SK-MEL-5 (cell line): ENCODE results near the gene SPATA32. TPM values are rescaled to one million over a fixed set of nuclear protein-coding genes. Genes with fewer than 3 reads are reported as not detected.
"Not testable (repeated sequence)": the region's sequence is repeated elsewhere in the genome, so short reads cannot be mapped to it uniquely, and the experiment has no call there.

Source experiments
- DNase-seq: peaks from one replicate; pipeline ENCODE4 v3.0.0-alpha.2; 2016; ENCODE audit warnings: low read depth, low spot score
- in situ Hi-C: cut with HindIII; loops from 2 replicates; pipeline ENCODE4 v1.10.0; 2016; ENCODE audit warnings: low sequenced_read_pairs, high pct_unique_total_duplicates, low pct_unique_long_range_greater_than_20kb
- total RNA-seq: library from RNA; depleted of rRNA; stranded (reverse); fragments of >200 nt; shearing (Covaris generic); gene quantifications from 2 replicates; pipeline ENCODE4 v1.2.3, GENCODE V29; 2014

SPATA32 gene
- total RNA-seq, 1 experiment from 2014 or later = not detected

GRCh38 chr17:45260204-45260783 lies 1.6 kb downstream of the SPATA32 start:
- no peak for DNase-seq
- in situ Hi-C loops = no loop called here

DNA sequence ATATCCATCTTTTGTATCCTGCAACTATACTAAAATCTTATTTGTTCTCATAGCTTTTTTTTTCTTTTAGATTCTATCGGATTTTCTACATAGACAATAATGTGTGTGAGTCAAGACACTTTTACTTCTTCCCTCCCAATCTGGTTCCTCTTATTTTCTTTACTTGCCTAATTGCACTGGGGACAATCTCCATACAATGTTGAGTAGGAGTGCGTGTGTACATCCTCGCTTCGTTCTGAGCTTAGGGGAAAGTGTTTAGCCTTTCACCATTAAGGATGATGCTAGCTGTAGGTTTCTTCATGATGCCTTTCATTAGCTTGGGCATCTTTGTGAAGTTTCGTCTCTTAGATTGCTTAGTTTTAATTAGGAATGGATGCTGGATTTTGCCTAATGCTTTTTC lies 2.9 kb downstream of the SPATA32 start:
- DNase-seq = no peak
- in situ Hi-C loops = no loop called here

- in situ Hi-C loops = no loop called here
- DNase-seq = no peak
Observed at GRCh38 chr17:45257115-45257514, 4.8 kb downstream of the SPATA32 start.

GRCh38 chr17:45256114-45256966 lies 5.6 kb downstream of the SPATA32 start:
- DNase-seq = no peak
- in situ Hi-C loops = no loop called here

GRCh38 chr17:45255358-45255757 lies 6.5 kb downstream of the SPATA32 start:
- no peak for DNase-seq
- in situ Hi-C loops = no loop called here

DNA sequence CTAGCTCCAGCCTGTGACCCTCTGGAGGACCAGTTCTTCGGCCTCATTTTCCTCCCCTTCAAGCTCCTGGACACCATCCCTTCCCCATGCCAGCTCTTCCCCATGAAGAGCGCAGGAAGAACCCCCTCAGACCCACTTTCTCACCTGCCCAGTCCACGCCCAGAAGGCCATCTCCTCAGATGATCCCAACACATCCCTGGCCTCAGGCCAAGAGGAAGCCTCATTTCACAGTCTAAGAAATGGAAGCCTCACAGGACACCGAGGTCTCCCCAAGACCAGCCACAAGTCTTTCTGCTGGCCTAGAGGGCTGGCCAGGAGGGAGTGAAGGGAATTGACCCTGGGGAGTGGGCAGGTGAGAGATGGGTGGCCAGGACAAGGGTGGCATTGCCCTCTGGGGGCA lies 8.0 kb downstream of the SPATA32 start:
- no peak for DNase-seq
- in situ Hi-C loops = no loop called here

- DNase-seq, in situ Hi-C loops: not testable (repeated sequence)
Observed at GRCh38 chr17:45253237-45253636, 8.7 kb downstream of the SPATA32 start.

- no peak for DNase-seq
- in situ Hi-C loops = no loop called here
Observed at GRCh38 chr17:45251931-45252330, 10.0 kb downstream of the SPATA32 start.

- peak; percentile 18 for DNase-seq
- in situ Hi-C loops = no loop called here
Observed at GRCh38 chr17:45248132-45248957, 13.5 kb downstream of the SPATA32 start.

DNA sequence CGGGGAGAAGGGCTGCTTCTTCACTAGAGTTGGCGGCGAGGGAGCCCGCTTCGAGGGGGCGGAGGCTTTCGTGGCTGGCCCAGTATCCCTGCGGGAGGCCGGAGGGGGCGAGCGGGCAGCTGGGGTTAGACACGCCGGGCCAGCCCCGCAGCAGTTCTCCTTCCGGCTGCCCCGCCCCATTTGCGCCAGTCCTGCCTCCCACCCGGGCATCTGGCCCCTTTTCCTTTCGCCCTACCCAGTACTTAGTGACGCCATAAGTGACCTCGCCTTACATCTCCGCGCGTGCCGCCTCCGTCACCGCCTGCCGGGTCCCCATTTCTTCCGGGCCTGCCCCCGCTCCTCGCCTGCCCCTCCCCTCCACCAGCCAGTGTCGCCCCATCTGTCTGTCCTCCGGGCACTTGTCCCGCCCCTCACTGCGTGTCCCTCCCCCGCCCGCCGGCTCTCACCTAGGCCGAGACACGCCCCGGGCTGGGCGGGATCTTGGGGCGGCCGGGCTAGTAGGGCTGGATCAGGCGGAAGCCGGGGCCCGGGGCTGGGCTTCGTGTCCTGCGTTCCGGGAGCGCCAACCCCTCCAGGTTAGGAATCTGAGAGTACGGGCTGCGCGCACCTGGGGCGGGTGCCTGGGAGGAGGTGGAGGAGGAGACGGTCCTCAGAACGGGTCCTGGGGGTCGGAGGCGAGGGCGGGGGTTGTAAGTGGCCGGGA lies 14.3 kb downstream of the SPATA32 start:
- peak; percentile 89 for DNase-seq
- in situ Hi-C loops = no loop called here

DNA sequence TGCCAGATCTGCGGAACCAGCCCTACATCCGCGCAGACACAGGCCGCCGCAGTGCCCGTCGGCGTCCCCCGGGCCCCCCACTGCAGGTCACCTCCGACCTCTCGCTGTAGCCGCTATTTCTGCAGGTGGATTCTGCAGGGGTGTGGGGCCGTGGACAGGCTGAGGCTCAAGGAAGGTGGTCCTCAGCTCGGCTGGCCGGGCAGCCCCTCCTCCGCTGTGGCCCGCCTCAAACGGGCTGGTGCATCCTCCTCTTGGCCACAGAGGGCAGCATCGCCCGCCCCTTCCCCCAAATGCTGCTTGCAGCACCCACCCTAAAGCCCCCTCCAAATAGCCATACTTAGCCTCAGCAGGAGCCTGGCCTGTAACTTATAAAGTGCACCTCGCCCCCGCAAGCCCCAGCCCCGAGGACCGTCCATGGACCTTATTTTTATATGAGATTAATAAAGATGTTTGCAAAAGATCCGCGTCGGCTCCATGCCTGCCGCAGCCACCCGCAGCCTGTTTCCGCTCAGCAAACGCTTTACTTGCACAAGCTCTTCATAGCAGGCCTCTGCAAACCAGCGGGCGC lies 14.9 kb downstream of the SPATA32 start:
- DNase-seq = peak; percentile 45
- in situ Hi-C loops = no loop called here

DNA sequence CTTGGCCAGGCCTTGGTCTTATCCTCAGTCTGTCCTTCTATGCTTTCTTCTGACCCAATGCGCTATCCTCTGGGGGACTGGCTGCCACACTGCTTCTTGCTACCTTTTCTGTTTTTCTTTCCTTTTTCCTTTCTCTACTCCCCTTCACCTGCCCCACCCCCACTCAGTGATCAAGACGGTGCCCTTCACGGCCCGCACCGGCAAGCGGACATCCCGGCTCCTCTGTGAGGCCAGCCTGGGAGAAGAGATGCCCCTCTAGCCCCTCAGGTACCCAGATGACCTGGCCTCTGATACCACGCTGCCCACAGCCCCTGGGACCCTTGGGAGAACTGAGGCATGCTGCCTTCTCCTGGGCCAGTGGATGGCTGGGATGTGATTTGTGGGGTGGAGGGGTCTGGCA lies 15.6 kb downstream of the SPATA32 start:
- in situ Hi-C loops = no loop called here
- no peak for DNase-seq

DNA sequence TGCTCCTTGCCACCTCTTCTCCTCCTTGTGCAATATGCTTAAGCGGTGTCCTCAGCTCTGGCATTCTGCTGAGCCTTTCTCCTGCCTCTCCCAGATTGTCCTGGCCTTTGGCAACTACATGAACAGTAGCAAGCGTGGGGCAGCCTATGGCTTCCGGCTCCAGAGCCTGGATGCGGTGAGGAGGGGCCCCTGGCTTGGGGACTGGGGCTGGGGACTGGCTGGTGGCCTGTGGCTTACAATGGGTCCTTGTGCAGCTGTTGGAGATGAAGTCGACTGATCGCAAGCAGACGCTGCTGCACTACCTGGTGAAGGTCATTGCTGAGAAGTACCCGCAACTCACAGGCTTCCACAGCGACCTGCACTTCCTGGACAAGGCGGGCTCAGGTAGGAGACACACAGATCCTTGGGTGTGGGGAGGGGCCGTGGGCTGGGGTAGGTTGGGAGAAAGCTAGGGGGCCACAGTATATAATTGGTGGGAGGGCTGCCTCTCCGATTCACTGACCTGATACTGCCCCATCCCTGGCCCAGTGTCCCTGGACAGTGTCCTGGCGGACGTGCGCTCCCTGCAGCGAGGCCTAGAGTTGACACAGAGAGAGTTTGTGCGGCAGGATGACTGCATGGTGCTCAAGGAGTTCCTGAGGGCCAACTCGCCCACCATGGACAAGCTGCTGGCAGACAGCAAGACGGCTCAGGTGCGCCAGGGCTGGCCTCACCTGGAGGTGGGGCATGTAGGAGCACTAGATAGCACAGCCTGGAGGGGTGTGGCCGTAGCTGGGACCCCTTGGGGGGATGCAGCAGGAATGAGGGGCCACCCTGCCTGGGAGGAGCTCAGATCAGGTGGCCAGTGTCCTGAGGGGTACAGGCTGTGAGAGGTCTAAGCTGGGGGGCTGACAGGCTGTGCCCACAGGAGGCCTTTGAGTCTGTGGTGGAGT lies 16.9 kb downstream of the SPATA32 start:
- in situ Hi-C loops = no loop called here
- DNase-seq = no peak

DNA sequence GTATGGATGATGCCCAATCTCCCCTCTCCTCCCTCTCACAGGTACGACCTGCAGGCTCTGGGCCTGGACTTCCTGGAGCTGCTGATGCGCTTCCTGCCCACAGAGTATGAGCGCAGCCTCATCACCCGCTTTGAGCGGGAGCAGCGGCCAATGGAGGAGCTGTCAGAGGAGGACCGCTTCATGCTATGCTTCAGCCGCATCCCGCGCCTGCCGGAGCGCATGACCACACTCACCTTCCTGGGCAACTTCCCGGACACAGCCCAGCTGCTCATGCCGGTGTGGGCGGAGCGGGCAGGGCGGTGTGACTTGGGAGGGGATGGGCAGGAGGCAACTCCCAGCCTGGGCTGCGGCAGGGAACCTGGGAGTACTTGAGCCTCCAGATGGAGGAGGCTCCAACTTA lies 18.1 kb downstream of the SPATA32 start:
- no peak for DNase-seq
- in situ Hi-C loops = no loop called here

DNA sequence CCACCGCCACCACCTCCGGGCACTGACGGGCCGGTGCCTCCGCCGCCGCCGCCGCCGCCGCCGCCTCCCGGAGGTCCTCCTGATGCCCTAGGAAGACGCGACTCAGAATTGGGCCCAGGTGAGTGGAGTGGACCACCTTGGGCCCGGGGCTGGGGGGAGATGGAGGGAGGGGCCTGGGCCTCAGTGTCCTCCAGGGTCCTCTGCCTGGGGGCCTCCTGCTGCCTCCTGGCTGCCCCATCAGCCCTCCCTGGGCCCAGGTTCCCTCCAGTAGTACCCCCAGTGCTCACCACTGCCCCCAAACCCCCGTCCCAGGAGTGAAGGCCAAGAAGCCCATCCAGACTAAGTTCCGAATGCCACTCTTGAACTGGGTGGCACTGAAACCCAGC lies 19.9 kb downstream of the SPATA32 start:
- no peak for DNase-seq
- in situ Hi-C loops = no loop called here

- in situ Hi-C loops = no loop called here
Observed at GRCh38 chr17:45241328-45242028, 20.4 kb downstream of the SPATA32 start.

More at GRCh38 chr17:45241328-45242028, 20.4 kb downstream of the SPATA32 start:
- DNase-seq = no peak
